Choroid plexus epithelial cell (primary cell): ENCODE results near the gene ANO4.

Experiments used
- DNase-seq: peaks from one replicate; pipeline ENCODE4 v3.0.0-alpha.2; 2010; ENCODE audit warnings: low read depth
- H3K4me3 ChIP-seq: 2 replicates; pipeline ENCODE4 v1.5.1; 2011; ENCODE audit warnings: low read depth, mild to moderate bottlenecking, control low read depth, low read length, moderate library complexity
- CTCF ChIP-seq: conservative IDR thresholded peaks from 2 replicates; pipeline ENCODE4 v1.5.1; 2011; ENCODE audit warnings: low read depth, mild to moderate bottlenecking, control low read depth, inconsistent platforms, low read length, moderate library complexity

ANO4 gene

GRCh38 chr12:101040936-101041335 lies 246.4 kb downstream of the ANO4 start:
- TF ChIP-seq CTCF = no peak
- no peak for DNase-seq

GRCh38 chr12:101042211-101042610 lies 247.6 kb downstream of the ANO4 start:
- H3K4me3 ChIP-seq = no peak overlapping the region
- no peak for TF ChIP-seq CTCF
- DNase-seq = no peak

More at GRCh38 chr12:101040936-101041335, 246.4 kb downstream of the ANO4 start:
- no peak overlapping the region for H3K4me3 ChIP-seq

GRCh38 chr12:101044512-101045059 lies 250.0 kb downstream of the ANO4 start:
- DNase-seq = no peak
- H3K4me3 ChIP-seq = no peak overlapping the region
- no peak for TF ChIP-seq CTCF

- H3K4me3 ChIP-seq = no peak overlapping the region
- DNase-seq = peak; percentile 39
- no peak for TF ChIP-seq CTCF
These were observed 251.2 kb downstream of the ANO4 start for GRCh38 chr12:101045486-101046464.

GRCh38 chr12:101047652-101048051 lies 253.1 kb downstream of the ANO4 start:
- no peak for DNase-seq
- no peak overlapping the region for H3K4me3 ChIP-seq
- TF ChIP-seq CTCF = no peak

GRCh38 chr12:101050631-101051030 lies 256.1 kb downstream of the ANO4 start:
- TF ChIP-seq CTCF = no peak
- no peak for DNase-seq
- H3K4me3 ChIP-seq = no peak overlapping the region

GRCh38 chr12:101051151-101051550 lies 256.6 kb downstream of the ANO4 start:
- DNase-seq = no peak
- no peak overlapping the region for H3K4me3 ChIP-seq
- no peak for TF ChIP-seq CTCF
